Mesodermal cell (in vitro differentiated cells): ENCODE results near the gene CDKL5.
A peak's percentile ranks its signal among the peaks of the same experiment; 100 is the strongest.
"Not testable (repeated sequence)": the region's sequence is repeated elsewhere in the genome, so short reads cannot be mapped to it uniquely, and the experiment has no call there.

Source experiments
- H3K27ac ChIP-seq: 2 replicates; pipeline ENCODE4 v1.7.0; 2013; ENCODE audit warnings: mild to moderate bottlenecking, low read depth, low read length, moderate library complexity; ENCODE audit not compliant: severe bottlenecking
- H3K36me3 ChIP-seq: 2 replicates; pipeline ENCODE4 v1.7.1; 2013; ENCODE audit warnings: mild to moderate bottlenecking, low read length, moderate library complexity; ENCODE audit not compliant: control insufficient read depth, insufficient read depth
- H3K4me1 ChIP-seq: one replicate; pipeline ENCODE4 v1.7.1; 2013; ENCODE audit warnings: mild to moderate bottlenecking, low read length; ENCODE audit not compliant: insufficient read depth, control insufficient read depth, poor library complexity, severe bottlenecking
- H3K4me3 ChIP-seq: 2 replicates; pipeline ENCODE4 v1.7.0; 2013; ENCODE audit warnings: low read length, control low read depth, mild to moderate bottlenecking; ENCODE audit not compliant: insufficient read depth, poor library complexity, severe bottlenecking; ENCODE audit errors: extremely low read depth
- H3K9me3 ChIP-seq: 2 replicates; pipeline ENCODE4 v1.7.1; 2013; ENCODE audit warnings: mild to moderate bottlenecking, low read length, moderate library complexity; ENCODE audit not compliant: control insufficient read depth
- WGBS, 2 experiments: methylation state at CpG; one replicate each; pipeline ENCODE4 v1.1.5; 2013; ENCODE audit warnings: missing lambda C conversion rate in 2 of 2; ENCODE audit not compliant: insufficient coverage in 2 of 2; 5-methylcytosine and 5-hydroxymethylcytosine counted together

Gene CDKL5

DNA sequence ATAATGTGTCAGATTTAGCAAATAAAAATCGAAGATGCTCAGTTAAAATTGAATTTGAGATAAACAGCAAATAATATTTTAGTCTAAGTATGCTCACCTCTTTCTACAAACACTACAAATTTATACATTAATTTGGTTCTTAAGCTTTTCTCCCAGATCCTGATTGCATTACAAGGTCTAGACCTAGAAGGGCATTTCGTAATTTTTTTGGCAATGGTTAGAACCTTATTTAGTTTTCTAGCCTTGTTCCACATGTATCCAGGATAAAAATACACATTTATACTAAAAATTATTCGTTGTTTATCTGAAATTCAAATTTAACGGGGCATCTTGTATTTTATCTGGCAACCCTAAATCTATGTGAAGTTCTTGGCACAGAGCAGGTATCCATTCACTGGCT is 2.5 kb upstream of the CDKL5 start:
- no peaks in the 10 kb centered on the region for H3K9me3 ChIP-seq
- H3K27ac ChIP-seq, result no peak overlapping the region
- H3K4me3 ChIP-seq, result no peak overlapping the region
- H3K36me3 ChIP-seq, result no peaks in the 10 kb centered on the region
- H3K4me1 ChIP-seq, result no peaks in the 10 kb centered on the region
- WGBS, 2 experiments, result no CpG with 5 or more reads among the region's 4 CpGs

DNA sequence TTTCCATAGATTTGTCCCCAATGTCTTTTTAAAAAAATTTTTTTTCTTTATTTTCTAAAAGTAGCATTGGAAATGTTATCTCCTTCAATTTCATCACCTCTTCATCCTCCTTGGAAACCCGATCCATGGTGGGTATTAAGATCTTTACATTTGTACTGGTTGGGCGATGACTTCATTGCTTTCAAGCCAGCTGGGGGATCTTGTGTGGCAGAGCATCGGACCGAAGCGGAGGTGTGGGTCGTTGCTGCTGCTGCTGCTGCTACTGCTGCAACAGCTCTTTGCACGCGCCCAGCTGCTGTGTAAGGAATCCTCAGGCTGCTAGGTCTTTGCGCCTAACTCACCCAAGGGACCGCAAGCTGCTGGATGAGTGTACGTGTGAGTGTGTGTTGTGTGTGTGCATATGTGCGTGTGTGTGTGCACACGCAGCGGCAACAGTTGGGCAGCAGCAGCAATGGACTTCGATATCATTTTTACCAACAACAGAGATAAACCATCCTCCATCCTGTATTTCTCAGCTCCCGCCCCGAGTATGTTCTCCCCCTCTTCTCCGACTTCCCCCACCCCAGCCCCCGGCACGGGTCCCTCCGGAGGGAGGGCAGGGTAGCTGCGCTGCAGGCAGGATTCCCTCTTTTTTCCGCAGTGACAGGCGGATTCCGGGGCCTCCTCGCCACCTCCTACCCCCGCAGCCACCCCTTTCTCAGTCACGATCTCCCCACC is 768 bp upstream of the CDKL5 start:
- Histone ChIP-seq H3K36me3 (no peaks in the 10 kb centered on the region), H3K27ac (no peak overlapping the region), H3K4me1 (no peaks in the 10 kb centered on the region), H3K4me3 (peak overlapping the region; percentile 59), H3K9me3 (no peaks in the 10 kb centered on the region)
- 0% methylated on average over 5 to 6 of the region's 28 CpGs for WGBS, 2 experiments

DNA sequence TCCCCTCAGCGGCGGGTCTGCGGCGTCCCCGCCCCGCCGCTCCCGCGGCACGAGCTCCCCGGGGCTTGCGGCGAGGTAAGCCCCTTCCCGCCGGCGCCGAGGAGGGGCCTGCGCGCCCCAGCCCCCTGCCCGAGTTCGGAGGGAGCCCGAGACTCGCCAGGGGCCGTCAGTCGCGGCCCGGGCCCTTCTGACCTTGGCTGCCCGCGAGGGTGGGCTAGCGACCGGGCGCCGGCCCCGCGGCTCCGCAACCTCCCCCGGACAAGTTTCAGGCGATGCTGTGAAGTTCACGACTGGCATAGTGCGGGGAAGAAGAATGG is 554 bp downstream of the CDKL5 start:
- H3K4me3 ChIP-seq, result peak overlapping the region; percentile 59
- H3K27ac ChIP-seq, result no peak overlapping the region
- no peaks in the 10 kb centered on the region for H3K36me3 ChIP-seq
- no peaks in the 10 kb centered on the region for H3K4me1 ChIP-seq
- no peaks in the 10 kb centered on the region for H3K9me3 ChIP-seq
- 0% methylated on average over 10 of the region's 40 CpGs; no CpG with 5 or more reads in 1 of the 2 experiments for WGBS, 2 experiments

DNA sequence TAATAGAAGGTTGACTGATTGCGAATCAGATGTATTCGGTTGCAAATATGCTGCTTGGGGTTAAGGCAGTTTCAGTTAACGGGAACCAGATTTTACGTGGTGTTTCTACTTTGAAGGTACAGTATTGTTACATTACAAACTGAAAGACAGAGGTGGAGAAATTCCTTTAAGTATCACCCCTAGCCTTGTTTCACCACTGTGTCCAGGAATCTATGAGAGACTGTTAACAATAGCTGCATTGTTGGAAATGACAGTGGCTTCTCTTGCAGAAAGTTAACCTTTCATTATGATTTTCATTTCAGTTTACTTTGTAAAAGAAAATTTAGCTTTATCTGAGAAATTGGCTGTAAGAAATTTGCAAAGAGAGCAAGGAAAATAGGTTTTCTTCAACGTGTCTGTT is 2.6 kb downstream of the CDKL5 start:
- Histone ChIP-seq H3K36me3 (no peaks in the 10 kb centered on the region), H3K4me3 (no peak overlapping the region), H3K27ac (no peak overlapping the region), H3K9me3 (no peaks in the 10 kb centered on the region), H3K4me1 (no peaks in the 10 kb centered on the region)
- WGBS, 2 experiments, result 20% methylated on average over 2 of the region's 5 CpGs; no CpG with 5 or more reads in 1 of the 2 experiments

DNA sequence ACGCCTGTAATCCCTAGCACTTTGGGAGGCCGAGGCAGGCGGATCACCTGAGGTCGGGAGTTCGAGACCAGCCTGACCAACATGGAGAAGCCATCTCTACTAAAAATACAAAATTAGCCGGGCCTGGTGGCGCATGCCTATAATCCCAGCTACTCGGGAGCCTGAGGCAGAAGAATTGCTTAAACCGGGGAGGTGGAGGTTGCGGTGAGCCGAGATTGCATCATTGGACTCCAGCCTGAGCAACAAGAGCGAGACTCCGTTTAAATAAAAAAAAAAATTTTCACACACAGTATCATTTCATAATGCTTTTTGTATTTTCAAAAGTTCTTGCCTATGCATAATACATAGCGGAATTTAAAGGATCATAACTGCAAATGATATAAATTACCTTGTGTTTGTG is 7.9 kb downstream of the CDKL5 start:
- WGBS, 2 experiments, result 93 to 100% methylated on average over 4 to 8 of the region's 14 CpGs
- not testable (repeated sequence) for H3K36me3 ChIP-seq, H3K9me3 ChIP-seq, H3K4me1 ChIP-seq, H3K4me3 ChIP-seq, H3K27ac ChIP-seq

DNA sequence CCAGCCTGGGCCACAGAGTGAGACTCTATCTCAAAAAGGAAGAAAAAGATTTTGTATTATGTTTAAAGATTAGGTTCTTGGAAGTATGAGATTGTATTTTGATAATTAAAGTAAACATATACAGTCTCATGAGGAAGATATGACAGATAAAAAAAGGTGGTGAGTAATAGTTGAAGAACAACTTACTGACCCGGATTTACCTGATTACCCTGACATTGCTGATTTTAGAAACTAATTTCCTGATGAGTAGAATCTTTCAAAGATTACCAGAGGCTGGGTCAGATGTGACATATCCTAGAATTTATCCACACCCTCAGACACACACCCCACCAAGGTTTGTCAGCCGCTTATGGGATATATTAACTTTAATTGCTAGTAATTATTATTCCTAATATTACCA is 9.5 kb downstream of the CDKL5 start:
- H3K4me3 ChIP-seq, result no peak overlapping the region
- H3K4me1 ChIP-seq, result no peaks in the 10 kb centered on the region
- no peaks in the 10 kb centered on the region for H3K9me3 ChIP-seq
- WGBS, 2 experiments, result no CpG with 5 or more reads among the region's 2 CpGs
- H3K27ac ChIP-seq, result no peak overlapping the region
- no peaks in the 10 kb centered on the region for H3K36me3 ChIP-seq

DNA sequence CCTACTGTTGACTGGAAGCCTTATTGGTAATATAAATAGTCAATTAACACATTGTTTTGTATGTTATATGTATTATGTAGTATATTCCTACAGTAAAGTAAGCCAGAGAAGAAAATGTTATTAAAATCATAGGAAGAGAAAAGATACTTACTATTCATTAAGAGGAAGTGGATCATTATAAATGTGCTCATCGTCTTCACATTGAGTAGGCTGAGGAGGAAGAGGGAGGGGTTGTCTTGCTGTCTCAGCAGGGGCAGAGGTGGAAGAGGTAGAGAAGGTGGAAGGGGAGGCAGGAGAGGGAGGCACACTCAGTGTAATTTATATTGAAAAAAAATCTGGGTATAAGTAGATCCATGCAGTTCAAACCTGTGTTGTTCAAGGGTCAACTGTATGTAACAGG is 10.6 kb downstream of the CDKL5 start:
- H3K27ac ChIP-seq, result no peak overlapping the region
- no peaks in the 10 kb centered on the region for H3K4me1 ChIP-seq
- no peak overlapping the region for H3K4me3 ChIP-seq
- 100% methylated on average over 1 of the region's 1 CpG; no CpG with 5 or more reads in 1 of the 2 experiments for WGBS, 2 experiments
- no peaks in the 10 kb centered on the region for H3K36me3 ChIP-seq
- no peaks in the 10 kb centered on the region for H3K9me3 ChIP-seq

DNA sequence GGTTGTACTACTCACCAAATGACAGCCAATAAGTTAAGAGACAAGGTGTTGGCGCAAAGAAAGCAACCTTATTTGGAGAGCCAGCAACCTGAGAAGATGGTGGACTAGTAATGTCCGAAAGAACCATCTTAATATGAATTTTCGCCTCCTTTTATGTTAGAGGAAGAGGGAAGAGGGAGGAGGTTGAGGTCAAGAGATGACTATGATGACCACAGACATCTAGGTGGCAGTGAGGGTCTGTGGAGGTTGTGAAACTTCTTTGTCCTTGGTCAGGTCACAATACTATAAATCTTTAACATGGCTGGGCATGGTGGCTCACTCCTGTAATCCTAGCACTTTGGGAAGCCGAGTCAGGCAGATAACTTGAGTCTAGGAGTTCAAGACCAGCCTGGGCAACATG is 15.4 kb downstream of the CDKL5 start:
- Histone ChIP-seq H3K4me1 (no peaks in the 10 kb centered on the region), H3K9me3 (no peaks in the 10 kb centered on the region), H3K27ac (no peak overlapping the region), H3K4me3 (no peak overlapping the region), H3K36me3 (no peaks in the 10 kb centered on the region)
- 100% methylated on average over 3 of the region's 4 CpGs; no CpG with 5 or more reads in 1 of the 2 experiments for WGBS, 2 experiments

DNA sequence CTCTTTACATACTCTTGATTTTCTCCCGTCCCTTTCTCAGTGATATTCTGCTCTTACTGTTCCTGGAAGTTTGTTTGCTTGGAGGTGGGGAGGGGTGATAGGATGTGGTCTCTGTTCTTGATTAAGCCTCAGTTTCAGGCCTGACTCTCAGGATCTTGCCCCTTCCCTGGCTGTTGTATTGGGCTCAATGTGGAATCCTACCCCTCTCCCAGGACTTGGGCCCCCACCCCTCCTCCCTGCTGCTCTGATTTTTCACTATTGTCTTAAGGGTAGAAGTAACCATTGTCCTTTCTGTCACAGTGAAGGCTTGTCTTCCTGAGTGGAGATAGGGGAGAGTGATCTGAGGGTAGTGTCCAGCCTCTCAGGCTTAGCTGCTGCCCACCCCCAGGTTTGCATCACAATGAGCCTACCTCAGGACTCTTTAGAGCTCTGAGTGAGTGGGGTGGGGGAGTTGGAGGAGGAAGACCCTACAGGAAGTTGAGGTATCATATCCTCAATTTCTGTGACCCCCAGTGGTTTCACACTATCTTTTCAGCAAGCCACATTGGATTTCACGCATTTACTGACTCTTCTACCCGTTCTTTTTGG is 16.5 kb downstream of the CDKL5 start:
- no peak overlapping the region for H3K27ac ChIP-seq
- 83 to 88% methylated on average over 2 of the region's 3 CpGs for WGBS, 2 experiments
- H3K9me3 ChIP-seq, result no peaks in the 10 kb centered on the region
- H3K4me3 ChIP-seq, result no peak overlapping the region
- H3K4me1 ChIP-seq, result no peaks in the 10 kb centered on the region
- no peaks in the 10 kb centered on the region for H3K36me3 ChIP-seq

DNA sequence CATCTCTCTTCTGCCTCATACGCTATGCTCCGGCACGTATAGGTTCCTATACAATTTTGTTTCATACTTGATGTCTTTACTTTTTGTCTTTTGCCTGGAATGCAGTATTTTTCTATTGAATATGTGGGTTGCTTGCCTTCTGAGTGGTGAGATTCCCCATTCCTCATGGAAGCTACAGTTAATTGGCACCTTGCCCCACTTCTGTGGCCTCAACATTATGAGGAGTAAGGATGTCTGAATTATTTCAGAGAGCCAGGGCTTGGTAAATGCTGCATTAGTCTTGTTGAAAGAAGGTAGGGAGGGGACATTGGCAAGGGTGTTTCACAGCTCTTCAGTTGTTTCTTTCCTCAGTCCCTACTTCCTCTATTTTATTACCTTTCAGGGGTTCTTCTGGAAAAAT is 23.0 kb downstream of the CDKL5 start:
- Histone ChIP-seq H3K36me3 (no peaks in the 10 kb centered on the region), H3K4me1 (no peaks in the 10 kb centered on the region)
- WGBS, 2 experiments, result no CpG with 5 or more reads among the region's 3 CpGs

DNA sequence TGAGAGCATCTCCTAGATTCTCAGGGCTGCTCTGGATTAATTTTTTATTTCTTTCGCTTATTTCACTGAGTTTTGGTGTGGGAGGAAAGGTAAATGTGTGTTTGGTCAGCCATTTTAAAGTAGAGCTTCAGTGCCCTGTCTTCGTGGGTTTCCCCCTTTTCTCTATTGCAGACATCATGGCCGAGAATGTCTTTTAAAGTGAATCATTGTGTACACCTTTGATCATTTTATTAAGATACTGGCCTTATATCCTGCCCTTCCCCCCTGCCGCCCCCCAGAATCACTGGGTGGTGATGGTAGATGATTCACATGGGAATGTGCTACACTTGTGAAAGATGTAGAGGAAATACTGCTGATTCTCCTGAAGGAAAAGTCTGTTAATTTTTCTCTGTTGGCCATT is 23.8 kb downstream of the CDKL5 start:
- no peaks in the 10 kb centered on the region for H3K4me1 ChIP-seq
- H3K9me3 ChIP-seq, result no peaks in the 10 kb centered on the region
- no peak overlapping the region for H3K4me3 ChIP-seq
- H3K27ac ChIP-seq, result no peak overlapping the region
- no CpG with 5 or more reads among the region's 4 CpGs for WGBS, 2 experiments
- H3K36me3 ChIP-seq, result no peaks in the 10 kb centered on the region

More for the DNA sequence above, 23.0 kb downstream of the CDKL5 start:
- Histone ChIP-seq H3K27ac (no peak overlapping the region), H3K4me3 (no peak overlapping the region), H3K9me3 (no peaks in the 10 kb centered on the region)
